HG02623 (cell line): ENCODE data around the gene OGN.

Experiments used
- ATAC-seq: cut with Tn5 transposase; IDR thresholded peaks from one replicate; pipeline ENCODE4 v1.9.1; 2021; ENCODE audit warnings: moderate library complexity; ENCODE audit not compliant: unreplicated experiment

OGN gene

DNA sequence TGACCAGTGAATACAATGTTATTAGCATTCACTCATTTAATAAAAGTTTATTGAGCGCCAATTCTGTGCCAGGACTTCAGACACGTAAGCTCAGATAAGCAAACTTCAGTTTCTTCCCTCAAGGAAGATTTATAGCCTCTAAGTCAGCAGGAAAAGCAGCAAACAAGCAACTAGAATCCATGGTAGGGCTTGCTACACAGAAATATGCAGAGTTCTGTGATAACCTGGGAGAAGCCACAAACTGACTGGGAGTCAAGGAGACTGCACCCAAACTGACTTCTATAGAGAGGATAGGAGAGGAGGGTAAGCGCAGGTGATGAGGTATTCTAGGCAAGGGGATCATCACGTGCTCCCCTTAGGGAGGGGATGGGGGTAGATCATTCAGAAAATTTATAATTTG is 1.4 kb upstream of the OGN start:
- ATAC-seq, result no peak

DNA sequence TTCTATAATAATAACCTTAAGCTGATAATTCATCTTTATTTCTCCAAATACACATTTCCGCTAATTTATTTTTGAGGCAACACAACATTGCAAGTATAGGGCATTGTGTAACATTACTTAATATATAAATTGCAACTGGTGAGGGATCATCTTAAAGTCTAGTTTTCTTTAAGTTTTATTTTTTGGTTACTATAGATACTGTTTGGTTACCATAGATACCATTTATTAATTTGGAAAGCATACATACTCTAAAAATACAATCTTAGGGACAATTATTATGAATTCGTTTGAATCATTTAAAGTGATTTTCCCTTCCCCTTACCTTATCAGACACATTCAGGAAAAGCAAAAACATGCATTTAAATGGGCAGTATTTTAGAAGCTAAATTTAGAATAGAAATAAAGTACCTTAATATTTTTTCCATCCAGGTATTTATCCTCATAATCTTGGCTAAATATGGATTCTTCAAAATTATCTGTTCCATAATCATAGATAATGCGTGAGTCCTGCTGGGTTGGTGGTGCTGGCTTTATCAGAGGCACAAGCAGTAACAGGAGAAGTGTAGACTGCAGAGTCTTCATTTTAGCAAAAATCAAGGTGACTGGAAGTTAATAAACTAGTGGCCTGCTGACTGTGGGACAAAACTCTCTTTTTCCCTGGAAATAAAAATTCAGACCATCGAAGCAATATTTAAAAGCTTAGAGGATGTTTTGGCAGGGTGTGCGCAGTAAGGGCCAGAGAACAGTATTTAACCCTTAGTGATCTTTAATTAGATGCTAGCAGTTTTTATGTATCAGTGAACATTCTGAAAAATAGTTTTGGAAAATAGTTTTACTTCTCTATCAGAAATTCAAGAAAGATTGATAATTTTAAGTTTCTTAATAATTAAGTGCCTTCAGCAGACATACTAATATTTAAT is 1.3 kb downstream of the OGN start:
- ATAC-seq, result no peak

DNA sequence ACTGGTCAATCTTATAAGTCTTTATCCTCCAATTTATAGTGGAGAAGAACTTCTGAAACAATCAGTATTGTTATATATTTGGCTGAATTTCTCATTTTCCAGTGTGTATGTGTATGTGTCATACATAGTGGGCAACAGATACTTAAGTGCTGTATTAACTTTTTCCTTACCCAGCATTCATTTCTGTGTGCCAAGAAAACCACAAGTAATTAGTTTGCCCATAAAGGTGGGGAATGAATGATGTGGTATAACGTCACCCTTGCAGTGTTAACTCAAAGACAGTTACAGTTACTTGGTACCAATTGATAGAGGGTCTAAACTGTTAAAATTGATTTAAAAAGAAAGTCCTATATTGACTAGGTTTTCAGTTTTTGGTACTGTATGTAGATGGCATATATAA is 2.0 kb downstream of the OGN start:
- ATAC-seq, result no peak

DNA sequence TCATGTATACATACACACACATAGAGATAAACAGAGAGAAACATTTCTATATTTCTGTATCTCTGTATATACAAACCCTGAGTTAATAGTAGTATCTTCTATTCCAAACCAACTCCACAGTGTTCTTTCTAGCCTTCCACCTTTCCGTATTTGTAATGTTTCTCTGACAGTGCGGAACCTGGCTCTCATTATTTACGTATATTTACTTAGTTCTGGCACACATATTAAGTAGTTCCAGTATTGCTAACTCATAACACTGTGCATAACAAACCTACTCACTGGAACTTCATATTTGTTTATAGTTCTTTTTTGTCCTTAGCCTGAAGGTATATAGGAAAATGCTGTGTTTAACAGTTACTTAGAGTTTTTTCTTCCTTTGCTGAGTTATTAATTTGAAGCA is 6.5 kb downstream of the OGN start:
- ATAC-seq, result no peak

DNA sequence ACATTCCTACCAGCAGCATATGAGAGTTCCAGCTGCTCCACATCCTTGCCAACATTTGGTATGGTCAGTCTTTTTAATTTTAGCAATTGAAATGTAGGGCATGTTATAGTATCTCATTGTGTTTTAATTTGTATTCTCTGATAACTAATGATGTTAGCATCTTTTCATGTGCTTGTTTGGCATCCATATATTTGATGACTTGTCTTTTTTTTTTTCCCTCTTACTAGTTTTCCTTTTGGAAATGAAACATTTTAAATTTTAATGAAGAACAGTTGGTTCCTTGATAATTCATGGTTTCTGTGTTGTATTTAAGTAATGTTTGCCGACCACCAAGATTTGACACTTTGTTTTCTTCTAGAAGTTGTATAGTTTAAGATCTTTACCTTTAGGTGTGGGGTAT is 8.8 kb downstream of the OGN start:
- no peak for ATAC-seq

DNA sequence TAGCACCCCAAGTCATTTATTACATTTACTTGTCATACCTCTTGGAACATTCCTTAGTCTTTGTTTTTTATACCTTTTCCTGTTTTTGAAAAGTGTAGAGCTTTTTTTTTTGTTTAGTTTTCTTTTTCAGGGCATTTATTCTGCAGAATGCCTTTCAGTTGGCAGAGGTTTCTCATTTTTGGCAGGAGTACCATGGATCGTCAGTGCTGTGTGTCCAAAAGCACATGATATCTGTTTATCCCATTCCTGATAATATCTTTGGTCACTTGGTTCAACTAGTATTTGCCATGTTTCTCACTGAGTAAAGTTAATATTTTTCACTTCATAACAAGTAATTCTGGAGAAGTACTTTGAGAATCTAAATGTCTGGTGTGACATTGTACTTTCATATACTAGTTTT is 10.7 kb downstream of the OGN start:
- ATAC-seq, result no peak

DNA sequence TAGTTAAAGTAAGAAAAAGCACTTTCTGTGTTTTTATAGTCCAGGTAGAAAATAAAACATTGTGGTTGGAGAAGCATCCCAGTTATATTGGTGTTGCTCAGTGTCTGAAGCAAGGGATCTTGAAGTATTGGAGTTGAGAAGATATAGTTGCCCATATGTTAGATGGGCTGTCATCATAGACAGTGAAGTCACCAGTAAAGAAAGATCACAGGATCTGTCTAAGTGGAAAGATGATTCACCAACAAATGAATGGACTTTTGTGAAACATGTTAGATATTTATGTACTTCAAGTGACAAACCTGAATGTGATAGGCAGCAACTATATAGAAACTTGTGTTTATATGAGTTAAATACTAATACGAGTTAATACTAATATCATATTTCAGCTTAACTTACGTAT is 11.7 kb downstream of the OGN start:
- no peak for ATAC-seq

DNA sequence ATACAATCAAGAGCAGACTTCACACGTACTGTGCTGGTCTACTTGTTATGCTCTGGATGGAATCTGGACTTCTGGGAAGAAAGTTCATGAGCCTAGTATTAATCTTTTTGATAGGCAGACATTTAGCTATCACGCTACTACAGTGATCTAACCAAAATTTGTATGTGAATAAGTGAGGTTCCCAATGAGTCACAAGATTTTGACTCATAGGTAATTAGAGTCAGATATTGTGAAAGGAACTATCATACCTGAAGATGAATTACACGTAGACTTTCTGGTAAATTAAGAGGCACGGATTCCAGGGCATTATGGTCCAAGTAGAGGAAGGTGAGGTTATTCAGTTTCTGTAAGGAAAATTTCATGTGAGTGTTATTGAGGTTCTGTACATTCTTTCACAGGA is 18.4 kb downstream of the OGN start:
- no peak for ATAC-seq

DNA sequence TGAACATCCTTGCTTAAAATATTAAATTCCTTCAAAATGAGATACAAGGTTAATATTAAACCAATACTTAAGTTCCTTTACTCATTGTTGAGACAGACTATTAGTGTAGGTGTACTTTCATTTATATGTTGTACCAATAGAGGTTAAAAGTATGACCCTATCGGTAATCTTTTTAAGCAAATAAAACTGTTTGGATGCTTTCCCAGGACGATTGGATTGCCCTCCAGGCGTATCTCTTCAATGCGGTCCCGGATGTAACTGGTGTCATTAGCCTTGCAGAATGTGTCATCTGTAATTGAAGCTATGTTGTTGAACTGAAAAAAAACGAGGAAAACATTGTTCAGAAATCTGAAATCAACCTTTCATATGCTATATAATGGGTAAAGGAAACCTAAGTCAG is 18.9 kb downstream of the OGN start:
- no peak for ATAC-seq

DNA sequence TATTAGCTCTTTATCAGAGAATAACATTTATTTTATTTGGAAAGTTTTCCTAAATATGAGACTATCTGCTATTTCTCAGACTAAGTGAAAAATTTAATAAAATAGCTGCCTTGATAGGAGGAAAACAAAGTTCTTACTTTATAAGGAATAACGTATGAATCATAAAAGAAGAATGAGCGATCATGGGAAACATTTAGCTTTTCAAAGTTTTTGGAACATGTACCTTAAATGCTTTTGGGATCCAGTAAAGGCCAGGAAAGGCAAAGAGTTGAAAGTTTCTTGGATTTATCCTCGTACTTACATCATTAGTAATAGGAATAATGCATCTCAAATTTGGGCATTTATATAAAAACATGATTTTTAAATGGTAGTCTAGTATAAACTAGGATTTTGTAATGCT is 19.4 kb downstream of the OGN start:
- ATAC-seq, result no peak

DNA sequence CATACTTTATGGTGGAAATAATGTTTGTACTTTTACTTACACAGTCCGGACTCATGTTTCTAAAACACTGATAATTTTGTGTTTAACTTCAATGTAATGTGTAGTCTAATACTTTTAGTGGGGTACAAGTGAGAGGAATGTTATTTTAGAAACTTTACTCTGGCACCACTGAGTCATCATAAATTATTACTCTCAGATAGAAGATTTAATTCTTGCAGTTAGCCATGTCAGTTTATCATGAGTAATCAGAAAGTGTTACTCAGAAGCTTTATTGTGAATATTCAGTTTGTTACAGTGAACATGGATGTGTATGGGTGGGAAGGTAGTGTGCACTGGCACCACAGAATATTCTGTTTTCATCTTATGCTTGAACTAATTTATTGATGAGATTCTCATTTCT is 20.0 kb downstream of the OGN start:
- no peak for ATAC-seq

DNA sequence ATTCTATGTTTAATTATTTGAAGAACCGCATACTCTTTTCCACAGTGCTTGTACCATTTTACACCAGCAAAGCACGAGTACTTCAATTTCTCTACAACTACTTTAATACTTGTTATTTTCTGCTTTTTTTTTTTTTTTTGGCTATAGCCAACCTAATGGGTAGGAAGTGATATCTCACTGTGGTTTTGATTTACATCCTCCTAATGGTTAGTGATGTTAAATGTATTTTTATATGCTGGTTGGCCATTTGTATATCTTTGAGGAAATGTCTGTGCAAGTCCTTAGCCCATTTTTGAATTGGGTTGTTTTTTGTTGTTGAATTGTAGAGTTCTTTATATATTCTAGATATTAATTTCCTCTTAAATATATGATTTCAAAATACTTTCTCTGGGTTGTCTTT is 22.6 kb downstream of the OGN start:
- no peak for ATAC-seq

DNA sequence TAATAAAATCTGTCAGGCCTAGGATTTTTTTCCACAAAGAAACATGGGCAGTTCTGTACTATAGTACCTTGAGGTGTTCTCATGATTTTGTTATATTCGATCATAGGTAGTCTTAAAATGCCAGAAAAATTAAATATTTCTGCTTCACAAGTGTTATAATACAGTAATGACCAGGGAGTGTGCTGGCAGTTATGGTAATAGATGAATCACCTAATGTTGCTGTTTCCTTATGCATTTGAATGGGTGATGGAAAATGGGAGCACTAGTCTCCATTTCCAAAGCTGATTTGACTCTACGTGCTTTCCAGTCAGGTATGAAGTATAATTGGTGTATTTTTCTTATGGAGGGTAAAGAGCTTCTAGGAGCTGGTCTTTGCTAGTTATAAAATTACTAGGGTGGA is 23.8 kb downstream of the OGN start:
- no peak for ATAC-seq

DNA sequence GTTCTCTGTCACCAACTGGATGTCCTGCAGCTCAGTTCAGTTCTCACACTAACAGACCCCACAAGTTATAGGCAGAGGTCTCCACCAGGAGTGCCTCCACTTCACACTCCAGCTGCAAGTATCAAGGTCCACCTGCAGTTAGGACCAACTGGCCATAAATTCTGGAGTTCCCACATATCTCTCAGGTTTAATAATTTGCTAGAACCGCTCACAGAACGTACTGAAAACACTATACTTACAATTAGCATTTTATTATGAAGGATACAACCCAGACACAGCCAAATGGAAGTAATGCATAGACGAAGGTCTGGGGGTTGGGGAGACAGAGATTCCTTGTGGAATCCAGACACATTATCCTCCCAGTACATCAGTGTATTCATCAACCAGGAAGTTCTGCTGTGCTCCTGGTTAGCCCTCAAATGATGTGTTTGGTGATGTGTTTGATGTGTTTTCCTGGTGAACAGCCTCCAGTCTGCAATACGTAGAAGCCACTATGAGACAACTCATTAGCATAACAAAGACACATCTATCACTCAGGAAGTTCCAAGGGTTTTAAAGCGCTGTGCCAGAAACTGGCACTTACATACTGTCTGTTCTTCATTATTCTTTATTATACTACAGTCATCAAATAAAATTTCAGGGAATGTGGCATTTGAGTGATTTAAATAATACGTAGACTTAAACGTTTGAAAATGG is 25.4 kb downstream of the OGN start:
- no peak for ATAC-seq

DNA sequence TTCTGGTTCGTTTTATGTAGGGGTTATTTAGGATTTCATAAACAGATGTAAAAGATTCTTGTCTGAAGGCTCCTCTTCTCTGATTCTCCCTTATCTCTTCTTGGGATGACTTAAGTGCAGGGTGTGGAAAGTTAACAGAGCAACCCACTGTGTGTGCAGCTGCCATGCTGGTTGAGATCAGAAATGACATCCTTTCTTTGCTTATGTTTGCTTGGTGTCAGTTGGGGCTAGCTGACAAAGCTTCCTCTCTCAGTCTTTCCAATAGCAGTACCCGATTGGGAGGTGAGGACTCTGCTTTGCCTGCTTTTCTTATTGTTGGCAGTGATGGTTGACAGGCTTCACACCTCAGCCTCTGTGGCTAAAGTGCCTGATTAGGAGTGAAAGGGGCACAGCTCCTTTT is 26.5 kb downstream of the OGN start:
- ATAC-seq, result no peak

DNA sequence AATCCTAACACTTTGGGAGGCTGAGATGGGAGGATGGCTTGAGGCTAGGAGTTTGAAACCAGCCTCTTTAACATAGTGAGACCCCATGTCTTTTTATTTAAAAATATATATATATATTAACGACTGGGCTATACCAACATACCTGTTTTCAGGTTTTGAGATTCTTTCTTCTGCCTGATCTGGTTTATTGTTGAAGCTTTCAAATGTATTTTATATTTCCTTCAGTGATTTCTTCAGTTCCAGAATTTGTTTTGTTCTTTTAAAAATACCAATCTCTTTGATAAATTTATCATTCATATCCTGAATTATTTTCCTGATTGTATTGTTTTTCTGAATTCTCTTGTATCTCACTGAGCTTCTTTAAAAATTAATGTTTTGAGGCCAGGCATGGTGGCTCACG is 31.2 kb downstream of the OGN start:
- ATAC-seq, result no peak

DNA sequence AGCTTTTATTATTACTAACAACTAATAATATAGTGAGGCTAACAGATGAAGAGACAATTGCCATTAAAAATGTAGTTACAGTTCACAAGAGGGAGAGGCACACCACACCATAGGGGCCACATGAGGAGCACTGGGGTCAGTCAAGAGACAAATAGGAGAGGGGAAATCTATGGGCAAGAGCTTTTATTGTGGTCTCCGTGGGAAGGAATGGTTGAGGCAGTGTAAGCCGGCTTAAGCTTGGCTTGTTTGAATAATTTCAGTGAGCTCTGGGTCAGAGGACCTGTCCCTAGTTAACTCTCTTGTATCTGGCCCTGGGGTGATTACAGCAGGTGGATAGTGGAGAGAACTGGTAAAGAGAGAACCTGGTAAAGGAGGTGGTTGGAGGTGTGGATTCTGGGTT is 35.3 kb downstream of the OGN start:
- ATAC-seq, result no peak

DNA sequence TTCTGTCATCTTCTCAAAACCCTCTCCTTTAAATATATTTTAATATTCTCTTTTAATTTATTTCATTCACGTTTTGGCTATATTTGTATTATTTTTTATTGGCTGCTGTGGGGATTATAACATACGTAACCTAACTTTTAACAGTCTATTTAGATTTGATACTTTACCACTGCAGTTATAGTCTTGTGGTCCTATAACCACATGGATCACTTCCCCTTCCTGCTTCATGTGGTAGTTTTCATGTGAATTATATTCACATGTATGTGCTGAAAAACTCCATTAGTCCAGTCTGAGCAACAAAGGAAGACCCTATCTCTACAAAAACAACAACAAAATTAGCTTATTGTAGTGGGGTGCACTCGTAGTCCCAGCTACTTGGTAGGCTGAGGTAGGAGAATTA is 44.3 kb downstream of the OGN start:
- no peak for ATAC-seq

DNA sequence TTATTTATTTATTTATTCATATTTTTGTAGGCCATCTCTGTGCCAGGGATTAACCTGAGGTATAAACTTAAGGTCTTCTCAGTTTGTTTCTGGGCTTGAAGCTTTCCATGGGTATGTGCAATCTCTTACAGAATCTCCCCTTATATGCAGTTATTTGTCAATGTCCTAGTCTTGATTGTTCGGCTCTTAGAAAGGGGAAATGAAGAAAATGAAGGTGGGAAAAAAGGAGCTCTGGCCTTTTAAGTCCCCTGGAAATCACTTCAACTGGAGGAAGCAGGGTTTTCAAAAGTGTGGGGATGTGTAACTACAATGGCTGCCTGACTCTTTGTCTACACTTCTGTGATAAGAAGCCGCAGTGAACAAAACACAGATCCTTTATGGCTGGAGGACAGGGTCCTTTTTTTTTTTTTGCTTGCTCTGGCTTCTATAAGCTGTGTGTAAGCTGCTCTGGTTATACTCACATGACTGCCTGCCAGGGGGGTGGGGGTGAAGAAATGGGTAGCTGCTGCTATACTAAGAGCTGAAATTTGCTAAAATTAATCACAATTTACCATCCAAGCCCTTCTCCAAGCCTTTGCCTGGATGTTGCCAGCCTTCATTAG is 44.9 kb downstream of the OGN start:
- no peak for ATAC-seq

DNA sequence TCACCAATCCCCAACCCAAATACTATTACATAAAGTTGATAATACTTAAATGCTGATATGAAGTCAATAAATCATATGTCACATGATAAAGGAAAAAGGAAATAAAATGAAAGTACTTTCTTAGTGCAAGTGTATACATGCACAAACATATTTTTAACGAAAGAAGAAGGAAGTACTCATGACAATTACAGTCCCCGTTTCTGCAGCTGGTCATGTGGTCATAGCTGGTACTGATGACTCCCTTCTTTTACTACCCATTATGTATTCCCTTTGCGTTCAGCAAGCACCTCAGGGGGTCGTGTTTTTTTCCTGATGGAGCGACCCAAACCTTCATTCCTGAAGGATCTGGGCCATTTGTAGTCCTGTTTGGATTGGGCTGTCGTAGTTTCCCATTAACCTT is 51.3 kb downstream of the OGN start:
- ATAC-seq, result no peak

DNA sequence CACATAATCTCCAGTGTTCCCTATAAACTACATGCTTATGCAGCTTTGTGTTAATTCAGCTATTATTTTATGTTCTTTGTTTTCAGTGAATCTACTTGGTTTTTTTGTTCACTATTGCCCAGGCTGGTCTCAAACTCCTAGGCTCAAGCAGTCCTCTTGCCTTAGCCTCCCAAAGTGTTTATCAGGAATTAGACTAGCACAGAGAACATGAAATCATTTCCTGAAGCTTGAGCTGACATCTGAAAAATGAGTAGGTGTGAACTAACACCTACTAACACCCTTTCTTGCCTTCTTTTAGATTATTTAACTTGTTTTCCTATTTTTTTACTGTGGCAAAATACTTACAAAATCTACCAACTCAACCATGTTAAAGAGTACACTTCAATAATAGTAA is 53.6 kb downstream of the OGN start:
- ATAC-seq, result no peak
